Activated CD4-positive, CD25-positive, alpha-beta regulatory T cell treated with anti-CD3 and anti-CD28 coated beads, Interleukin-2, amount 50 U/mL, for 24 hours (primary cell): ENCODE measurements around the gene LRWD1.
"Not testable (repeated sequence)": the region's sequence is repeated elsewhere in the genome, so short reads cannot be mapped to it uniquely, and the experiment has no call there.

Source experiments
- ATAC-seq, 2 donors: fragments of 150-1000 bp; cut with Tn5 transposase; one replicate each; pipeline ENCODE4 v1.10.0; 2021; ENCODE audit warnings: mild to moderate bottlenecking in 1 of 2, moderate library complexity in 1 of 2

Gene LRWD1

GRCh38 chr7:102444961-102445673, 19.7 kb upstream of the LRWD1 start:
- ATAC-seq: peak; percentile 30 to 41

GRCh38 chr7:102445674-102446071, 19.1 kb upstream of the LRWD1 start:
- ATAC-seq: no peak

DNA sequence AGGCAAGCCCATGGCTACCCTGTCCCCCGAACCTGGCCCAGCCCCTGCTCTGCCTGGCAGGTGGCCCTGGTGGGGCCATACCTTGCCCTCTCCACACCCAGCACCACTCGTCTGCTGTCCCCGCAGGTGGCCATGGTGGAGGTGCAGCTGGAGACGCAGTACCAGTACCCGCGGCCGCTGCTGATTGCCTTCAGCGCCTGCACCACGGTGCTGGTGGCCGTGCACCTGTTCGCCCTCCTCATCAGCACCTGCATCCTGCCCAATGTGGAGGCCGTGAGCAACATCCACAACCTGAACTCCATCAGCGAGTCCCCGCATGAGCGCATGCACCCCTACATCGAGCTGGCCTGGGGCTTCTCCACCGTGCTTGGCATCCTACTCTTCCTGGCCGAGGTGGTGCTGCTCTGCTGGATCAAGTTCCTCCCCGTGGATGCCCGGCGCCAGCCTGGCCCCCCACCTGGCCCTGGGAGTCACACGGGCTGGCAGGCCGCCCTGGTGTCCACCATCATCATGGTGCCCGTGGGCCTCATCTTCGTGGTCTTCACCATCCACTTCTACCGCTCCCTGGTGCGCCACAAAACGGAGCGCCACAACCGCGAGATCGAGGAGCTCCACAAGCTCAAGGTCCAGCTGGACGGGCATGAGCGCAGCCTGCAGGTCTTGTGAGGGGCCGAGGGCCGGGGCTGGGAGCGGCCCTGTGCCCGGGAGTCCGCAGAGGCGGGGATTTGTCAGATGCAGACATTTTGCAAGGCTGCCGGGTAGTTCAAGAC, 18.2 kb upstream of the LRWD1 start:
- no peak for ATAC-seq

- ATAC-seq: no peak
These were observed 17.5 kb upstream of the LRWD1 start for GRCh38 chr7:102447311-102447710.

GRCh38 chr7:102449136-102449535, 15.6 kb upstream of the LRWD1 start:
- no peak for ATAC-seq

GRCh38 chr7:102450242-102450641, 14.5 kb upstream of the LRWD1 start:
- ATAC-seq: peak; percentile 81 to 86

GRCh38 chr7:102451371-102452054, 13.3 kb upstream of the LRWD1 start:
- no peak for ATAC-seq

DNA sequence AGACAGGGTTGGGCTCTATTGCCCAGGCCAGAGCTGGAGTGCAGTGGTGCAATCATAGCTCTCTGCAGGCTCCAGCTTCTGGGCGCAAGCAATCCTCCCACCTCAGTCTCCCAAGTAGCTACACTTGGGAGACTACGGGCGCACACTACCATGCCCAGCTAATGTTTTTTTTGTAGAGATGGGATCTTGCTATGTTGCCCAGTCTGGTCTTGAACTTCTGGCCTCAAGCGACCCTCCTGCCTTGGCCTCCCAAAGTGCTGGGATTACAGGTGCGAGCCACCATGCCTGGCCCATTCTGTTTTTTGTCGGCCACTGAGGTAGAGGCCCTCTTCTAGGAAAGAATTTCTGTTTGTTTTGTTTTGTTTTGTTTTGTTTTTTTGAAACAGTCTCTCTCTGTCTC, 12.3 kb upstream of the LRWD1 start:
- ATAC-seq: no peak

DNA sequence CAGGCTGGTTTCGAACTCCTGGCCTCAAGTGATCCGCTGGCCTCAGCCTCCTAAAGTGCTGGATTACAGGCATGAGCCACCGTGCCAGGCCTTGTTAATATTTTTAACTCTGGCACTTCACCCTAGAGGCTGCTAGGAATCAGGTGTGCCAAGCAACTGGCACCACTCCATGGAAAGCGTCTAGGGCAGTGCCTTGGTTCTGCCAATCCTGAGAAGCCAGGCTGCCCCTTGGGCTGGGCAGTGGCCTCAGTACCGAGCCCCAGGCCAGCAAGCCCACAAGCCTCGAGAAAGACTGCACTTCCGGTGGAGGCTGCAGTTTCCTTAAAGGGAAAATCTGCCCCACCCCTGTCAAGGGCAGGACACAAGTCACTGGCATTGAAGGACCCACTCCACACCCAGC, 11.5 kb upstream of the LRWD1 start:
- ATAC-seq: no peak

DNA sequence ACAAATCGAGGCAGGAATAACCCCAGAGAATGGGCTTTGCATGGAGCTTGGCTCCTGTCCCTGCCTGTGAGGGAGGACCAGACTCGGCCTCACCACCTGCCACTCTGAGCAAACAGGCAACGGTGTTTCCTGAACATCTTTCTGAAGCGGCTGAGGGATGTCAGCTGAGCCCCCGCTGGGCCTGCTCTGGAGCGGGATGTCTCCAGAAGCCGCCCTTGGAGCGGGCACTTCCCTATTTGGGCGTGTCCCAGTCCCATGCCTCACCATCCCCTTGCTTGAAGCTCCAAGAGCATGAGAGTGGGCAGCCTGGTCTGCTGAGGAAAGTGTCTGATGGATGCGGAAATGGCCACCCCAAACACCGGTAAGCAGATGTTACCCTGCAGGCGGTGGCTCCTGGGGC, 10.3 kb upstream of the LRWD1 start:
- ATAC-seq: no peak

- not testable (repeated sequence) for ATAC-seq
These were observed 9.9 kb upstream of the LRWD1 start for GRCh38 chr7:102454932-102455331.

DNA sequence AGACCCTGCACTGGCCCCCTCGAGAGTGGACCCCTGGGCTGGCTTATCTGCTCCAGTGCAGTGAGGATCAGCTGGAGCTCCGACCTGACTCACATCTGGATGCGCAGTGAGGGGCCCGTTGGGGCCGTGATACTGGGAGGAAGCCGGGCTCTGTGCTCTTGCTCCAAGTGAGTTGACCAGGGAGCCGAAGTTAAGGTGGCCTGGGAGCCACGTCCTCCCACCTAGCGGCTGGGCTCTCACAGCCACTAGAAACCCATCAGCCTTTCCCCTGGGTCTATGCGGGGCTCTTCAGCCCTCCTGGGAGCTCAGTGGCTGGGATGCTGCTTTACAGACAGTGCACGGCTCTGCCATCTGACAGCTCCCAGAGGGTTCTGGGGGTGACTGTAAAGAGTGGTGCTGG, 9.2 kb upstream of the LRWD1 start:
- no peak for ATAC-seq

DNA sequence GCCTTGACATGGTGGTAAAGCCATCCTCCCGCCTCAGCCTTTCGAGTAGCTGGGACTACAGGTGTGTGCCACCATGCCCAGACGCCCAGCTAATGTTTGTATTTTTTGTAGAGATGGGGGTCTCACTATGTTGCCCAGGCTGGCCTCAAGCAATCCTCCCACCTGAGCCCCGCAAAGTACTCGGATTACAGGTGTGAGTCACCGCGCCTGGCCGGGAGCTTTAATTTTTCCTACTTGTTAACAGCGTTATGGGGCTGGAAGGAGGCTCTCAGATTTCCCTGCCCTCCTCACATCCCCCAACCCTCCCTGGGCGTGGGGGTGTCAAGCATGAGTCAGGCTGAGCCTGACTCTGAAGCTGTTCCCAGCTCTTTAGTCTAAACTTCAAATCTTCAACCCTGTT, 8.5 kb upstream of the LRWD1 start:
- ATAC-seq: no peak

- ATAC-seq: no peak
These were observed 7.3 kb upstream of the LRWD1 start for GRCh38 chr7:102457352-102457924.

- no peak for ATAC-seq
These were observed 5.5 kb upstream of the LRWD1 start for GRCh38 chr7:102459221-102459844.

- no peak for ATAC-seq
These were observed 4.3 kb upstream of the LRWD1 start for GRCh38 chr7:102460467-102460866.

- ATAC-seq: no peak
These were observed 775 bp upstream of the LRWD1 start for GRCh38 chr7:102463841-102464576.

DNA sequence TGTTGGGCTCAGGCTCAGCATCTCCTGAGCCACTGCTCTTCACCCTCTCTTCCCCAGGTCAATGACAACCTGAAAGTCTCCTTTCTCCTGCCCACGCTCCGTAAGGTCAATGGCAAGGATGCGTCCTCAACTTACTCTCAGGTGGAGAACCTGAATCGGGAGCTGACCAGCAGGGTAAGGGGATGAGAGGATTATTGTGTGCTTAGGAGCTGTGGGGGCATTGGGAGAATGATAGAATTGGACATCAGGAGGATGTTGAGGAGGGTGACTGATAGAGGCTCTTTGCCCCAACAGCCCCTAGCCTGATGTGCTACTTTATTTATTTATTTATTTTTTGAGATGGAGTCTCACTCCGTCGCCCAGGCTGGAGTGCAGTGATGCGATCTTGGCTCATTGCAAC, 1.3 kb downstream of the LRWD1 start:
- ATAC-seq: no peak

- no peak for ATAC-seq
These were observed 3.0 kb downstream of the LRWD1 start for GRCh38 chr7:102467581-102468477.

DNA sequence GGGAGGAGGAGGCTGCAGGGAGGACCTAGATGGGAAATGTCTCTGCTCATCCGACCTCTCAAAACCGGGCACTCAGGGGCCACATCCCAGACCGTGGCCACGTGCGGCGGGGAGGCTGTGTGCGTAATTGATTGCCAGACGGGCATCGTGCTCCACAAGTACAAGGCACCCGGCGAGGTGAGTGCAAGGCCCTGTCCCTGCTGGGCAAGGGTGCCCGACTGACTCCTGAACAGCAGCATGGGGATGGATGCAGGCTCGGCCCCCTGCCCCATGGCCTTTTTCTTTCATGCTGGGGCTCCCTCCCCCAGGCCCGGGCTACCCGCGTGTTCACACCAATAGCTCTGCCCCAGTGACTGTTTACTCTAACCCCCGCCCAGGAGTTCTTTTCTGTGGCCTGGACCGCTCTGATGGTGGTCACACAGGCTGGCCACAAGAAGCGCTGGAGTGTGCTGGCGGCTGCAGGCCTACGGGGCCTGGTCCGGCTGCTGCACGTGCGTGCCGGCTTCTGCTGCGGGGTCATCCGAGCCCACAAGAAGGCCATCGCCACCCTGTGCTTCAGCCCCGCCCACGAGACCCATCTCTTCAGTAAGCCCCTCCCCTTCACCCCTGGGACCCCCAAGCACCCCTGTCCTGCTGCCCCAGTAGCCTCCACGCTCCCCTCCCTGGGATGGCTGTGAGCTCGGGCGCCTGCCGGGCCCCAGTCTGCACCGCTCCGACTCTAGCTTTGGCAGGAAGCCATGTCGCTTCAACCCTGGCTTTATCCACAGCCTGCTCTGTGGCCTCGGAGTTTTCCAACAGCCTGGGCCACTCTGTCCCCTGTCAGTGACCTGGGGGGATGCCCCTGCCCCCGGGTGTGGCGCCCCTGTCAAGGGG, 3.9 kb downstream of the LRWD1 start:
- ATAC-seq: no peak
